Endodermal cell (in vitro differentiated cells): ENCODE measurements around the gene TRIM49C. TPM values are rescaled to one million over a fixed set of nuclear protein-coding genes. Genes with fewer than 3 reads are reported as not detected.
"Not testable (repeated sequence)": the region's sequence is repeated elsewhere in the genome, so short reads cannot be mapped to it uniquely, and the experiment has no call there.

ENCODE experiments used
- DNase-seq: peaks from one replicate; pipeline ENCODE4 v3.0.0-alpha.2; 2017
- H3K27ac ChIP-seq: 2 replicates; pipeline ENCODE4 v1.5.1; 2013; ENCODE audit warnings: mild to moderate bottlenecking, low read depth, low read length, moderate library complexity
- H3K27me3 ChIP-seq: 2 replicates; pipeline ENCODE4 v1.6.1; 2013; ENCODE audit warnings: mild to moderate bottlenecking, low read length, moderate library complexity; ENCODE audit not compliant: insufficient read depth, control insufficient read depth, poor library complexity, severe bottlenecking
- H3K36me3 ChIP-seq: 2 replicates; pipeline ENCODE4 v1.7.0; 2013; ENCODE audit warnings: mild to moderate bottlenecking, low read length, moderate library complexity; ENCODE audit not compliant: control insufficient read depth, insufficient read depth
- H3K4me1 ChIP-seq: one replicate; pipeline ENCODE4 v1.7.0; 2013; ENCODE audit warnings: low read length; ENCODE audit not compliant: control insufficient read depth, insufficient read depth
- H3K4me3 ChIP-seq: 2 replicates; pipeline ENCODE4 v1.5.1; 2013; ENCODE audit warnings: mild to moderate bottlenecking, low read length, moderate library complexity
- H3K9ac ChIP-seq: 2 replicates; pipeline ENCODE4 v1.6.1; 2013; ENCODE audit warnings: mild to moderate bottlenecking, low read length, moderate library complexity; ENCODE audit not compliant: poor library complexity, severe bottlenecking; ENCODE audit errors: extremely low read depth
- H3K9me3 ChIP-seq: 2 replicates; pipeline ENCODE4 v1.6.1; 2013; ENCODE audit warnings: mild to moderate bottlenecking, low read length, moderate library complexity; ENCODE audit not compliant: control insufficient read depth
- H3K27ac Mint-ChIP-seq: 2 replicates; pipeline ENCODE4 v1.8.0; 2020; ENCODE audit warnings: mixed read lengths
- H3K27me3 Mint-ChIP-seq: 2 replicates; pipeline ENCODE4 v1.8.0; 2021; ENCODE audit warnings: mild to moderate bottlenecking, mixed read lengths; ENCODE audit not compliant: insufficient read depth
- H3K36me3 Mint-ChIP-seq: 2 replicates; pipeline ENCODE4 v1.8.0; 2020; ENCODE audit warnings: low read depth, mixed read lengths
- H3K4me1 Mint-ChIP-seq: 2 replicates; pipeline ENCODE4 v1.8.0; 2020; ENCODE audit warnings: mixed read lengths
- H3K4me3 Mint-ChIP-seq: 2 replicates; pipeline ENCODE4 v1.8.0; 2020; ENCODE audit warnings: mild to moderate bottlenecking, moderate library complexity, mixed read lengths
- H3K9me3 Mint-ChIP-seq: 2 replicates; pipeline ENCODE4 v1.8.0; 2020; ENCODE audit warnings: mild to moderate bottlenecking, mixed read lengths
- WGBS, 2 experiments: methylation state at CpG; one replicate each; pipeline versions ENCODE4 v1.1.5 to v1.1.7; 2013; ENCODE audit warnings: missing lambda C conversion rate in 2 of 2, mixed read lengths in 1 of 2; ENCODE audit not compliant: insufficient coverage in 1 of 2, insufficient read length in 1 of 2; 5-methylcytosine and 5-hydroxymethylcytosine counted together
- long read RNA-seq, 4 experiments: library from polyadenylated mRNA in 2 of 4; library from RNA in 1 of 4; library from capped mRNA in 1 of 4; stranded (forward) in 3 of 4; unstranded in 1 of 4; transcript quantifications; one replicate each; pipeline ENCODE4 v2.0.0, GENCODE V29; 2020 to 2021; ENCODE audit warnings: inconsistent platforms in 1 of 4
- polyA plus RNA-seq, 2 experiments: library from polyadenylated mRNA; stranded (reverse); fragments of 50-300 nt; gene quantifications; one replicate each; pipeline ENCODE4 v1.2.3, GENCODE V29; 2013
- total RNA-seq, 2 donors: library from RNA; stranded (reverse); fragmentation: NEBNext Ultra II Directional in 1 of 2; extraction: Animal tissue kit (Norgen Biotek cat#: 25700) in 1 of 2; gene quantifications; 2 replicates in 1 of 2; 3 replicates in 1 of 2; pipeline ENCODE4 v1.2.1, GENCODE V29; 2021
- TF ChIP-seq, protein P1 (sequence below): fragments of 200-600 bp; sonication (generic); conservative IDR thresholded peaks from 2 replicates; pipeline ENCODE4 v1.5.0; 2021; ENCODE audit warnings: antibody characterized with exemption, mild to moderate bottlenecking

Gene TRIM49C, protein sequence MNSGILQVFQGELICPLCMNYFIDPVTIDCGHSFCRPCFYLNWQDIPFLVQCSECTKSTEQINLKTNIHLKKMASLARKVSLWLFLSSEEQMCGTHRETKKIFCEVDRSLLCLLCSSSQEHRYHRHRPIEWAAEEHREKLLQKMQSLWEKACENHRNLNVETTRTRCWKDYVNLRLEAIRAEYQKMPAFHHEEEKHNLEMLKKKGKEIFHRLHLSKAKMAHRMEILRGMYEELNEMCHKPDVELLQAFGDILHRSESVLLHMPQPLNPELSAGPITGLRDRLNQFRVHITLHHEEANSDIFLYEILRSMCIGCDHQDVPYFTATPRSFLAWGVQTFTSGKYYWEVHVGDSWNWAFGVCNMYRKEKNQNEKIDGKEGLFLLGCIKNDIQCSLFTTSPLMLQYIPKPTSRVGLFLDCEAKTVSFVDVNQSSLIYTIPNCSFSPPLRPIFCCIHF
- not detected for total RNA-seq
- polyA plus RNA-seq (2013, experiment 1 of 2) = not detected
- polyA plus RNA-seq (2013, experiment 2 of 2) = not detected
- long read RNA-seq, experiment 1 = 0 reads
- long read RNA-seq, experiment 2 = 0 reads
- long read RNA-seq, experiment 3 = 0 reads
- long read RNA-seq, experiment 4 = 0 reads

DNA sequence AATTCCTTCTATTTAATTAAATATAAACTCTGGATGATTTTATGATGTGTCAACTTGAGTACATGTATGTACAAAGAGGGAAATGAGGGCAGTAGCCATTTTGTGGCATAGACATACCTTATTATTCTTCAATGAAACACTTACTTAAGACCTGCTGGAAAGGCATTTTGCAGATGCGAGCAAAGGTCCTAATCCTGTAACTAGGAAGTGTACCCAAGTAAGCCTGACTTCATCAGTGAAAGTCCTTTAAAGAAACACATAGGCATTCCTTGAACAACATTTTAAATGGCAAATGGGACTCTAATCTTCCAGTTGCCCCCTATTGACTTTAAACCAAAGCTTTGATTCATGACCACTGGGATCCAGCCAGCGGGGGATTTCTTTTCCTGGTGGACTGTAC is at the start of gene TRIM49C:
Gene TRIM49C, plus strand, starts transcription at position 301 of the 400 bp plus-strand sequence. CDS start 4,106 bp downstream, outside the sequence.
- not testable (repeated sequence) for H3K36me3 Mint-ChIP-seq, H3K4me1 ChIP-seq, H3K4me3 Mint-ChIP-seq, H3K9ac ChIP-seq, H3K27me3 Mint-ChIP-seq, DNase-seq, H3K4me3 ChIP-seq, H3K36me3 ChIP-seq, H3K9me3 Mint-ChIP-seq, H3K27ac Mint-ChIP-seq, H3K27me3 ChIP-seq, H3K4me1 Mint-ChIP-seq, H3K9me3 ChIP-seq, H3K27ac ChIP-seq
- no CpG with 5 or more reads among the region's 2 CpGs for WGBS, 2 experiments

DNA sequence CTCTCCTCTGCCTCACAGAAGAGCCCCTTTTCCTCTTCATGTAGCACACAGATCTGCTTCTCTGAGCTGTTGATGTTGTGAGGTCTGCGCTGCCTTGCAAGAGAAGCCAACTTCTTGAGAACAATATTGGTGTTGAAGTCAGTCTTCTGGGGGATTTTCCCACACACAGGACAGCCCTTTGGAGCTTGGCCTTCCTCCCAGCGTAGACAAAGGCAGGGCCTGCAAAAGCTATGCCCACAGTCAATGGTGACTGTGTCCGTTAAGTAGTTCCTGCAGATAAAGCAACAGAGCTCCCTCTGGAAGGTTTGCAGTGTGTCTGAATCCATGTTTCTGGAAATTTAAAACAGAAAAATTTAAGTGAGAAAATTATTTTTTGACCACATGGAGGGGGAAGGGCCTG is 6.7 kb upstream of the TRIM49C start:
- H3K36me3 ChIP-seq, H3K4me3 Mint-ChIP-seq, H3K9me3 ChIP-seq, H3K27me3 ChIP-seq, H3K4me1 Mint-ChIP-seq, H3K27ac Mint-ChIP-seq, H3K4me1 ChIP-seq, H3K36me3 Mint-ChIP-seq, H3K9ac ChIP-seq, DNase-seq, H3K27ac ChIP-seq, H3K27me3 Mint-ChIP-seq, H3K4me3 ChIP-seq, H3K9me3 Mint-ChIP-seq: not testable (repeated sequence)
- 100% methylated on average over 1 of the region's 3 CpGs; no CpG with 5 or more reads in 1 of the 2 experiments for WGBS, 2 experiments

DNA sequence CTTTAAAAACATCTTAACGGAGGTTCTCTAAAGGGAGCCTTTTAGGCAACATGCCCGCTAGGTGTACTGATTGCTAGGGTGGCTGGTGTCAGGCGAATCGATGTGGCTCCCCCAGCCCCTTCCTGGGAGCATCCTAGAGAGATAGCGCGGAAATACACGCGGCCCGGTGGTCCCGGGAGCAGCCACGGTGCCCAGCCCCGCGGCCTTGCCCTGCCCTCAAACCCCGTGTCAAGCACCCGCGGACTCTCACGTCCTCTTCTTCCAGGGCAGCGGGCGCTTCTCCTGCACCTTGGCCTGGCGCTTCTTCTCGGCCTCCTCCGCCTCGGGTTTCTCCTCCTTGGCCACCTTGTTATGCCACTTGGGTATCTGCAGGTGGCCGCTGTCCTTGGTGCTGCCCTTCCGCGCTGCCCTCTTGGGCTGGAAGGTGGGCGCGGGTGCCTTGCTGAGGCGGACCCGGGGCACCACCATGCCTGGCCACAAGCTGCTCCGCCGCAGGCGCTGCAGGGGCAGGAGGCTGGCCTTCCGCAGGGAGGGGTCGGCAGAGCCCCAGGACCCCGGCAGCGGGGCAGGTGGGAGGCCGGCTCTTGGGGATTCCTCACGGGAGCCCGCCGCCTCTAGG is 20.8 kb downstream of the TRIM49C start:
- not testable (repeated sequence) for H3K27me3 Mint-ChIP-seq, H3K9me3 ChIP-seq, H3K4me1 ChIP-seq, H3K36me3 ChIP-seq, H3K4me3 Mint-ChIP-seq, H3K9me3 Mint-ChIP-seq, H3K4me1 Mint-ChIP-seq, H3K4me3 ChIP-seq, H3K36me3 Mint-ChIP-seq, H3K27me3 ChIP-seq, H3K27ac Mint-ChIP-seq, H3K27ac ChIP-seq, H3K9ac ChIP-seq
- DNase-seq = peak; percentile 29
- WGBS, 2 experiments = no CpG with 5 or more reads among the region's 41 CpGs

DNA sequence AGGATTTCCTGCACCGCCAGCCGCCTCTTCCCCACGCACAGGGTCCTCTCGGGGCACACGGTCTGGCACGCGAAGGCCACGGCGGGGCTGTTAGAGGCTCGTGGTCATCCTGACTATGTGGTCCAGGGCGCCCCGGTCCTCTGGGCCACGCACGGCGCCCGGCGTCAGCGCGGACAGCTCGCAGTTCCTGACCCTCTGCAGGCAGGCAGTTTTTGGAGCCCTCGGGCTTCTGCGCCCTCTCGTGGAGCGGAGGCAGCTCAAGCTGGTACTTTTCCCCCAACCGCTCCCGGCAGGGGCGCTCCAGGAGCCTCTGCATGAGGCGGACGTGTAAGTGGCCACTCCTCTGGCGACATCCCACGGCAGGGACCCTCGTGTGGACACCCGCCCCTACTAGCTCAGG is 21.4 kb downstream of the TRIM49C start:
- not testable (repeated sequence) for H3K27ac Mint-ChIP-seq, H3K27me3 ChIP-seq, H3K36me3 Mint-ChIP-seq, H3K27ac ChIP-seq, H3K9ac ChIP-seq, H3K27me3 Mint-ChIP-seq, DNase-seq, H3K4me1 ChIP-seq, H3K9me3 Mint-ChIP-seq, H3K36me3 ChIP-seq, H3K4me1 Mint-ChIP-seq, H3K9me3 ChIP-seq, H3K4me3 ChIP-seq
- H3K4me3 Mint-ChIP-seq = peak overlapping the region; percentile 38
- TF ChIP-seq, protein P1, sequence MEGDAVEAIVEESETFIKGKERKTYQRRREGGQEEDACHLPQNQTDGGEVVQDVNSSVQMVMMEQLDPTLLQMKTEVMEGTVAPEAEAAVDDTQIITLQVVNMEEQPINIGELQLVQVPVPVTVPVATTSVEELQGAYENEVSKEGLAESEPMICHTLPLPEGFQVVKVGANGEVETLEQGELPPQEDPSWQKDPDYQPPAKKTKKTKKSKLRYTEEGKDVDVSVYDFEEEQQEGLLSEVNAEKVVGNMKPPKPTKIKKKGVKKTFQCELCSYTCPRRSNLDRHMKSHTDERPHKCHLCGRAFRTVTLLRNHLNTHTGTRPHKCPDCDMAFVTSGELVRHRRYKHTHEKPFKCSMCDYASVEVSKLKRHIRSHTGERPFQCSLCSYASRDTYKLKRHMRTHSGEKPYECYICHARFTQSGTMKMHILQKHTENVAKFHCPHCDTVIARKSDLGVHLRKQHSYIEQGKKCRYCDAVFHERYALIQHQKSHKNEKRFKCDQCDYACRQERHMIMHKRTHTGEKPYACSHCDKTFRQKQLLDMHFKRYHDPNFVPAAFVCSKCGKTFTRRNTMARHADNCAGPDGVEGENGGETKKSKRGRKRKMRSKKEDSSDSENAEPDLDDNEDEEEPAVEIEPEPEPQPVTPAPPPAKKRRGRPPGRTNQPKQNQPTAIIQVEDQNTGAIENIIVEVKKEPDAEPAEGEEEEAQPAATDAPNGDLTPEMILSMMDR = peak; percentile 63
- WGBS, 2 experiments = no CpG with 5 or more reads among the region's 33 CpGs
